ENCODE results near the gene BUD31. TPM values are rescaled to one million over a fixed set of nuclear protein-coding genes. Genes with fewer than 3 reads are reported as not detected.
A peak's percentile ranks its signal among the peaks of the same experiment; 100 is the strongest.
"Not testable (repeated sequence)": the region's sequence is repeated elsewhere in the genome, so short reads cannot be mapped to it uniquely, and the experiment has no call there.

Gene BUD31
- total and polyA plus RNA-seq, 4 donors = 88.5 to 185 (median 115) TPM

DNA sequence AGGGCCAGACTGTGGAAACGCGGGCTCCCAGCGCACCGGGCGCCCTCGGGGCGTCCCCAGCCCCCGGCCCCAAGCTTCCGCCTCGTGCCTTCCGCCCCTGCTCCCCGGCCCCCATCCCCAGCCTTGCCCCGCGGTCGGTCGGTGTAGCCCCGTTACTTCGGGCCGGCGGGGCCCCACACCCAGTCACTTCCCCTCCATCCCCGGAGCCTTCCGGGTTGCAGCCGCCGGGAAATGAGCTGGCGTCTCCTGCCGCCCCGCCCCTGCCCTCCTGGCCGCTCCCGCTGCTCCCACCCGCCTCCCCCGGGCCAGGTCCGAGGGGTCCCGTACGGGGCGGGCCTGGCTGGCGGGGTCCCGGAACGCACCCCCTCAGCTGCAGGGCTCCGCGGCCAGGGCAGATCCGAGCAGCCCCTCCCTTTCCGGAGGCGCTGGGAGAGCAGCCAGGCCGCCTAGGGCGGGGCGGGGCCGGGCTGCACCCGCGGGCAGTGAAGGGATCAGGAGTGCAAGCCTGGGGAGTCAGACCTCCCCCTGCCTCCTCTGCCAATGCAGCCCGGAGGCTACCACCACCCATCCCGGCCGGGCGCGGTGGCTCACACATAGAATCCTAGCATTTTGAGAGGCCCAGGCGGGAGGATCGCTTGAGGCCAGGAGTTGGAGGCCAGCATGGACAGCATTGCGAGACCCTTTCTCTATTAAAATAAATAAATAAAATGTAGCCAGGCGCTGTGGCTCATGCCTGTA, 33.5 kb upstream of the BUD31 start:
- 3 to 7% methylated on average over 31 to 58 of the region's 58 CpGs for WGBS, 2 donors
- peaks cover 0 to 13% (median 5%) of the 10 kb centered on the region in 5 donors for H3K4me1 ChIP-seq (ENCODE audit: control insufficient read depth in 5 of 5, insufficient read depth in 5 of 5, low read length in 5 of 5)

DNA sequence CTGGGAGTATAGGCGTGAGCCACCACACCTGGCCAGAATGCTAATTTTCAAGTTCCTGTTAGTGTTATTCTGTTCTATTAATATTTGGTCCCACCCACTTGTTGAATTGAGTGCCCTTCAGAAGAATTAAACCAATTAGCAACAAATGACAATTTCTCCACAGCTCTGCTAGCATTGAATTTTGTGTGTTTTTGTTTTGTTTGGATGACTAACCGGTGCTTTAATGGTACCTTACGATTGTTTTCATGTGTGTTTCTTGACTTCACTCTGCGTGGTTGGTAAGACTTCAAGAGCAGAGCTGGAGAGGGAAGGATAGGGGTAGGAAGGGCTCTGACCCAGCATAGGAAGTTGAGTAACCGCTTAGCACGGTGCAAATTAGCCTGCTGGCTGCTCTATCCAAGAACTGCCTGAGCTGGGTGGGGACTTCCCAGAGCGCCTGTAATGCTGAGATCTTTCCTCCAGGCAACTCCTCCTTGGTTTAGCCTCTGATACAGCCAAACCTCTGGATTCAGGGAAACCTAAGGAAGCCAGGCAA, 29.7 kb upstream of the BUD31 start:
- Histone ChIP-seq H3K9ac (ENCODE audit: insufficient read depth in 1 of 2, low read length in 2 of 2) (no peak overlapping the region), H3K27ac (ENCODE audit: low read depth in 1 of 2, low read length in 1 of 2) (peak overlapping the region; percentile 27 to 95), H3K27me3 (ENCODE audit: control insufficient read depth in 3 of 3, insufficient read depth in 3 of 3, low read length in 2 of 3) (no peaks in the 10 kb centered on the region), H3K4me3 (no peak overlapping the region), H3K4me1 (ENCODE audit: control insufficient read depth in 5 of 5, insufficient read depth in 5 of 5, low read length in 5 of 5) (peaks cover 0 to 24% (median 5%) of the 10 kb centered on the region in 5 donors), H3K36me3 (ENCODE audit: control insufficient read depth in 4 of 4, insufficient read depth in 4 of 4, low read length in 4 of 4) (peaks cover 0 to 23% (median 0%) of the 10 kb centered on the region in 4 donors), H3K9me3 (ENCODE audit: control insufficient read depth in 4 of 4, insufficient read depth in 3 of 4, low read length in 3 of 4) (no peaks in the 10 kb centered on the region)
- 7 to 9% methylated on average over 7 of the region's 7 CpGs for WGBS, 2 donors
- DNase-seq (peak in 2 of 3 donors; percentile 38 to 60), ATAC-seq (ENCODE audit: insufficient read depth, low FRiP score) (peak; percentile 56)
- TF ChIP-seq, protein P1, sequence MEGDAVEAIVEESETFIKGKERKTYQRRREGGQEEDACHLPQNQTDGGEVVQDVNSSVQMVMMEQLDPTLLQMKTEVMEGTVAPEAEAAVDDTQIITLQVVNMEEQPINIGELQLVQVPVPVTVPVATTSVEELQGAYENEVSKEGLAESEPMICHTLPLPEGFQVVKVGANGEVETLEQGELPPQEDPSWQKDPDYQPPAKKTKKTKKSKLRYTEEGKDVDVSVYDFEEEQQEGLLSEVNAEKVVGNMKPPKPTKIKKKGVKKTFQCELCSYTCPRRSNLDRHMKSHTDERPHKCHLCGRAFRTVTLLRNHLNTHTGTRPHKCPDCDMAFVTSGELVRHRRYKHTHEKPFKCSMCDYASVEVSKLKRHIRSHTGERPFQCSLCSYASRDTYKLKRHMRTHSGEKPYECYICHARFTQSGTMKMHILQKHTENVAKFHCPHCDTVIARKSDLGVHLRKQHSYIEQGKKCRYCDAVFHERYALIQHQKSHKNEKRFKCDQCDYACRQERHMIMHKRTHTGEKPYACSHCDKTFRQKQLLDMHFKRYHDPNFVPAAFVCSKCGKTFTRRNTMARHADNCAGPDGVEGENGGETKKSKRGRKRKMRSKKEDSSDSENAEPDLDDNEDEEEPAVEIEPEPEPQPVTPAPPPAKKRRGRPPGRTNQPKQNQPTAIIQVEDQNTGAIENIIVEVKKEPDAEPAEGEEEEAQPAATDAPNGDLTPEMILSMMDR (IDR thresholded peaks at IDR 0.05; ENCODE audit: control extremely low read depth, extremely low read depth) = no peak

More for the DNA sequence above, 33.5 kb upstream of the BUD31 start:
- peak; percentile 58 to 72 (median 65) for DNase-seq
- Histone ChIP-seq H3K9me3 (ENCODE audit: control insufficient read depth in 4 of 4, insufficient read depth in 3 of 4, low read length in 3 of 4) (no peaks in the 10 kb centered on the region), H3K4me3 (peak overlapping the region; percentile 73), H3K9ac (ENCODE audit: insufficient read depth in 1 of 2, low read length in 2 of 2) (no peak overlapping the region), H3K27me3 (ENCODE audit: control insufficient read depth in 3 of 3, insufficient read depth in 3 of 3, low read length in 2 of 3) (no peaks in the 10 kb centered on the region), H3K27ac (ENCODE audit: low read depth in 1 of 2, low read length in 1 of 2) (peak overlapping the region; percentile 68 to 95), H3K36me3 (ENCODE audit: control insufficient read depth in 4 of 4, insufficient read depth in 4 of 4, low read length in 4 of 4) (peaks cover 0 to 5% (median 0%) of the 10 kb centered on the region in 4 donors)
- TF ChIP-seq, protein P1 (IDR thresholded peaks at IDR 0.05; ENCODE audit: control extremely low read depth, extremely low read depth) = no peak
- peak; percentile 58 for ATAC-seq (ENCODE audit: insufficient read depth, low FRiP score)

DNA sequence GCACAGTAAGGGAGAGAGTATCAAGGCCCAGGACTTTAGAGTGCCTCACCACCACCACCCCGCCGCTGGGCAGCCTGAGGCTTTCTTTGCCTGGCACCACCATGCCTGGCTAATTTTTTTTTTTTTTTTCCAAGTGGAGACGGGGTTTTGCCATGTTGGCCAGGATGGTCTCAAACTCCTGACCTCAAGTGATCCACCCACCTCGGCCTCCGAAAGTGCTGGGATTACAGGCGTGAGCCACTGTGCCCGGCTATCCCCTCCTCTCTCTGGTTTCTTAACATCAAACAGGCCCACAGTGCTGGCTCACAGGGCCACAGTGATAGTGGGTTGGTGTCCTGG, 29.1 kb upstream of the BUD31 start:
- H3K9me3 ChIP-seq (ENCODE audit: control insufficient read depth in 4 of 4, insufficient read depth in 3 of 4, low read length in 3 of 4); H3K9ac ChIP-seq (ENCODE audit: insufficient read depth in 1 of 2, low read length in 2 of 2); DNase-seq; H3K27me3 ChIP-seq (ENCODE audit: control insufficient read depth in 3 of 3, insufficient read depth in 3 of 3, low read length in 2 of 3); ATAC-seq (ENCODE audit: insufficient read depth, low FRiP score); H3K4me3 ChIP-seq: not testable (repeated sequence)
- H3K36me3 ChIP-seq (ENCODE audit: control insufficient read depth in 4 of 4, insufficient read depth in 4 of 4, low read length in 4 of 4) = peaks cover 0 to 25% (median 0%) of the 10 kb centered on the region in 4 donors
- H3K27ac ChIP-seq (ENCODE audit: low read depth in 1 of 2, low read length in 1 of 2) = peak overlapping the region; percentile 27 to 95
- H3K4me1 ChIP-seq (ENCODE audit: control insufficient read depth in 5 of 5, insufficient read depth in 5 of 5, low read length in 5 of 5) = peaks cover 0 to 26% (median 5%) of the 10 kb centered on the region in 5 donors
- WGBS, 2 donors = 30 to 45% methylated on average over 7 of the region's 7 CpGs

DNA sequence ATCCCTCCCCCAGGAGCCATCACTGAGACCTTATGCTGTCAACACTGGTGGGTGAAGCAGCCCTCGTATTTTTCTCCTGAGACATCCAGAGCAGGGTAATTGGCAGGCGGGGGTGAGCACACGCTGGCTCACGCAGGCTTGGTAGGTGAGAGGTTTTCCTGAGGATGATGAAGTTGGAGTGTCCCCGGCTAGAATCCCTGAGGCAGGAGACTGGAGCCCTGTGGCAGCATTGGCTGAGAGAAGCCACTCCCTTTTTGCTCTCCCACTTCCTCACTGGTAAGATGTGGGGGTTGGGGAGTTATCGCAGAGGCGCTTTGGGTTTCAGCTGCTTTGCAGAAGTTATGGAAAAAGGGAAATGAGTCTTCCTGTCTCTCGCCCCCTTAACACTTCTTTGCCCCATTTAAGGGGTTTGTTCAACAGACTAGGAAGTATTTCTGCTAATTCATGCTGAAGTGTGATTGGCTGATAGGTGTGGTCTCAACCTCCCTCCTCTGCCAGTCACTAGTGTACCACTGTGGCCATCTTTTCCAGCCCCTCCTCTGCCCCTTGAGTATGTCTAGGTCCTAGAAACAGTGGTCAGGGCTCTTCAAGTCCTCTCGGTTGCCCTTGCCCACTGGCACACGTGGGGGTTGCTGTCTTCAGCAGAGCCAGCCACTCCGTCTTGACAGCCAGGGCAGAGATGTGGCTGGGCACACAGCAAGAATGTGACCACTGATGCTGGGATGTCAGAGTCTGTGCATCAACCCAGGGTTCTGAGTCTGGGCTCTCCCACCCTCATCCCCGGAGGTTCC, 28.5 kb upstream of the BUD31 start:
- no peak overlapping the region for H3K4me3 ChIP-seq
- DNase-seq = peak in 2 of 3 donors; percentile 32 to 50
- H3K4me1 ChIP-seq (ENCODE audit: control insufficient read depth in 5 of 5, insufficient read depth in 5 of 5, low read length in 5 of 5) = peaks cover 0 to 26% (median 5%) of the 10 kb centered on the region in 5 donors
- peaks cover 0 to 25% (median 0%) of the 10 kb centered on the region in 4 donors for H3K36me3 ChIP-seq (ENCODE audit: control insufficient read depth in 4 of 4, insufficient read depth in 4 of 4, low read length in 4 of 4)
- TF ChIP-seq, protein P1 (IDR thresholded peaks at IDR 0.05; ENCODE audit: control extremely low read depth, extremely low read depth) = no peak
- peak; percentile 28 for ATAC-seq (ENCODE audit: insufficient read depth, low FRiP score)
- H3K9ac ChIP-seq (ENCODE audit: insufficient read depth in 1 of 2, low read length in 2 of 2) = no peak overlapping the region
- peak overlapping the region; percentile 34 to 95 for H3K27ac ChIP-seq (ENCODE audit: low read depth in 1 of 2, low read length in 1 of 2)
- H3K27me3 ChIP-seq (ENCODE audit: control insufficient read depth in 3 of 3, insufficient read depth in 3 of 3, low read length in 2 of 3) = no peaks in the 10 kb centered on the region
- whole genome bisulfite sequencing, 2 donors = 21 to 38% methylated on average over 12 of the region's 12 CpGs
- no peaks in the 10 kb centered on the region for H3K9me3 ChIP-seq (ENCODE audit: control insufficient read depth in 4 of 4, insufficient read depth in 3 of 4, low read length in 3 of 4)
